HG03108 (cell line): Measurements from ENCODE around the gene GAS2L1.
"Not testable (repeated sequence)": the region's sequence is repeated elsewhere in the genome, so short reads cannot be mapped to it uniquely, and the experiment has no call there.

Source experiments
- ATAC-seq: cut with Tn5 transposase; IDR thresholded peaks from one replicate; pipeline ENCODE4 v1.9.1; 2021; ENCODE audit warnings: moderate library complexity; ENCODE audit not compliant: unreplicated experiment

Gene GAS2L1

GRCh38 chr22:29341056-29341848, 34.8 kb downstream of the GAS2L1 start:
- ATAC-seq, result no peak

DNA sequence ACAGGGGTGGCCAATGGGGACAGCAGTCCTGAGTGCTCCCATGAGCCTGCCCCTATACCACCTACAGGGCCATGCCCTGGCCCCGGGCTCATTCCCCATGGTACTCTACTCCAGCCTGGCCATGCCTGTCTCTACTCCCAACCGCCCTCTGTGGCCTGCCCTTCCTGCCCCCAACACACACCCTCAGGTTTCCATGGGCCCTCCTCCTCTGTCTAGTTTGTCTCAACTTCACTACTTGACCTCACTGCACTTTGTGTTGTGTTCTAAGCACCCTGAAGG, 35.3 kb downstream of the GAS2L1 start:
- no peak for ATAC-seq

DNA sequence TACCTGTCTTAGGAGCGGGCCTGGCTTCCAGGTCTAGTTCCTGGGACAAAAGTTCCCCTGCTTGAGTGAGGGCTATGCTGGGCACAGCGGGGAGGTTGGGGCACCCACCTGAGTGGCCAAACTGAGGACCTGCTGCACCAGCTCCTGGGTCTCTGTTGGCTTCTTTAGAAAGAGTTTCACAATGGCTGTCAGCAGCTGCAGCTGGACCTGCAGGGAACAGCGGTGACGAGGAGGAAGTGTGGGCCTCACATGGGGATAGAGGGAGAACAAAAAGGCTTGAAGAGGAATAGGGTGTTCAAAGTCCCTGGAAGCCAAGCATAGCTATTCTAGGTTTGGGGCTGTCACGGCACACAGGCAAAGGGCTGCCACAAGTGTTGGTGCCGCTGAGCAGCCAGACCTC, 35.7 kb downstream of the GAS2L1 start:
- no peak for ATAC-seq

GRCh38 chr22:29342577-29343312, 36.3 kb downstream of the GAS2L1 start:
- no peak for ATAC-seq

GRCh38 chr22:29343313-29343805, 36.9 kb downstream of the GAS2L1 start:
- no peak for ATAC-seq

DNA sequence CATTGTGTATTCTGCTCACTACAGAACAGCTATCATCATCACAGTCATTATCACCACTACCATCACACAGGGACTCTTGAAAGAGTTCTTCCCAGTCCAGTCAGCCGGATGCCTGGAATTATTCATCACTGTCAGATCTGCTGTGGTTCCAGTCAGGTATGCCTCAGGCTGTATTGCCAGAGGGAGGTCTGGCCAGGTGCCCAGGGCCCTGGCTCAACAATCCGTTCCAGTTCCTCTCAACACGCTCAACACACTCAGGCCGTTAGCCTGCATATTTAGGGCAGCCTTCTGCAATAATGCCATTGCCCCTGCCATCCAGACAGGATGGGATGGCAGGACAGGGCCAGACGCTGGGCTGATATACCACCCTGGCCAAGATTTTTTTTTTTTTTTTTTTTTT, 37.7 kb downstream of the GAS2L1 start:
- ATAC-seq, result no peak

DNA sequence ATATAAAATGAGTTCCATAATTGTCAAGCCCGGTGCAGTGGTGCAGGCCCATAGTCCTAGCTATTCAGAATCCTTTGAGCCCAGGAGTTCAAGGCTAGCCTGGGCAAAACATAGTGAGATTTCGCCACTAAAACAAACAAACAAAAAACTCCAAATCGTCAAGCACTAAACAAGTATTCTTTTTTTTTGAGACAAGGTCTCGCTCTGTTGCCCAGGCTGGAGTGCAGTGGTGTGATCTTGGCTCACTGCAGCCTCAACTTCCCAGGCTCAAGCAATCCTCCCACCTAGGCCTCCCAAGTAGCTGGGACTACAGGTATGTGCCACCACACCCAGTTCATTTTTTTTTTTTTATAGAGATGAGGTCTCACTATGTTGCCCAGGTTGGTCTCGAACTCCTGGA, 38.4 kb downstream of the GAS2L1 start:
- not testable (repeated sequence) for ATAC-seq

- no peak for ATAC-seq
Measured at GRCh38 chr22:29345932-29346331, 39.5 kb downstream of the GAS2L1 start.

DNA sequence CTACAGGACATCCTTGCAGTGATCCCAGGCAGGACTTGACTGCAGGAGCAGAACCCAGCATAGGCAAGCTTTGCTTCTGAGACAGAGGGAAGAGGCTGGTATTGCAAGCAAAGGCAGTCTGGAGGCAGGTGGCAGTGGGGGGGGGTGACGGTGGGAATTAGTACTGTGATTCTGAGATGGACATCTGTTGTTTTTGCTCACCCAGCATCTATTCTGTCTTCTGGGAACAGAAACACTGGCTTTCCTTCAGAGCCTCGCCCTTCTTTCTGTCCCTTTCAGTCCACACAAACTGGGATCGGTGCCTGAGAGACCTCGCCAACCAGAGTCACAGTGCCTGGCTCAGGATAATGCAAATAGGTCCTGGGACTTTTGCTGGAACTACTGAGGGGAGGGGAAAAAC, 40.2 kb downstream of the GAS2L1 start:
- ATAC-seq, result no peak

DNA sequence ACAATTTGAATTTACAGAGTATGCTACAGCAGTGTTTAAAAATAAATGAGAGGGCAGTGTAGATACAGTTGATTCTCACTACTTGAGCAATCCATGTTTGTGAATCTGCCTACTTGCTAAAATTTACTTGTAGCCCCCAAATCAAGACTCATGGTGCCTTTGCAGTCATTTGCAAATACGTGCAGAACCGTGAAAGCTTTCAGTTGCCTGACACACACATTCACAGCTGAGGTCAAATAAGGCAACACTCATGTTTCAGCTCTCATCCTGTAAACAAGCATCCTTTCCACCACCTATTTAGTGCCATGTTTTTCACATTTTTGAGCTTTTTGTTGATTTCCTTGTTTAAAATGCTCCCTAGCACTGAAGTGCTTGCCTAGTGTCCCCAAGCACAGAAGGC, 41.6 kb downstream of the GAS2L1 start:
- ATAC-seq, result no peak

- no peak for ATAC-seq
Measured at GRCh38 chr22:29348956-29349355, 42.5 kb downstream of the GAS2L1 start.

GRCh38 chr22:29351042-29351441, 44.6 kb downstream of the GAS2L1 start:
- no peak for ATAC-seq

GRCh38 chr22:29351891-29352290, 45.4 kb downstream of the GAS2L1 start:
- ATAC-seq, result no peak

- no peak for ATAC-seq
Measured at GRCh38 chr22:29352778-29353177, 46.3 kb downstream of the GAS2L1 start.

DNA sequence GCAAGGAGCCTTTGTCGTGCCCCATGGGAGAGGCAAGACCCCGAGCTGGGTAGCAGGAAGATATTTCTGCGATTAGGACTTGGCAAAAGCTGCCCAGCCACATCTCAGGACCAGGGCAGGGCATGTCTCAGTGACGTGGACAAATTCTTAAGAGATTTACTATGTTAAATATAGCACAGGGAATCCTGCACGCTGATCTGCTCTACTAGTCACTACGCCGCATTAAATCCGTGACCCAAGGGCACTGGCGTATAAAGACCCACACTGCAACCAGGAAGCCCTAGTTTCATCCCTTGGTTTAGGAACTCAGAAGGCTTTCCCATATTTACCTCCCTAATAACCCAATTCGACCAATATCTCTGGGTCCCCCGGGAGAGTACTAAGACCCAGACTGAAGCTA, 46.8 kb downstream of the GAS2L1 start:
- ATAC-seq, result no peak

DNA sequence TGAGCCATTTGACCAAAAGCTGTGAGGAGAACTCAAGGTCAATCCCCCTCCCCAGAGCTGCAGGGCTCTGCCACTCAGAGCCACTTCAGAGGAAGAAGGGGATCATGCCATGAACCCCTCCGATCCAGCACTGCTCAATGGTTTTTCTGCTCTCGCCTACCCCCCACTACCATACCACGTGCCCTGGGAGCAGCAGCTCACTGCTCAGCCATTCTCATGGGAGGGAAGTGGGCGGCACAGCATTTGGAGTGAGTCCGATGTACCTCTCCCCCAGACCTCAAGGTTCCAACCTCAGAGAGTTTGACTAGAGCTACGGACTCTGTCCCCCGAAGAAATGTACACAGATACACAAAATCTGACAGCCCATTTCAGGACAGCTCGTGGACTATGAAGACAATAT, 47.4 kb downstream of the GAS2L1 start:
- no peak for ATAC-seq

GRCh38 chr22:29357193-29357890, 50.9 kb downstream of the GAS2L1 start:
- not testable (repeated sequence) for ATAC-seq

DNA sequence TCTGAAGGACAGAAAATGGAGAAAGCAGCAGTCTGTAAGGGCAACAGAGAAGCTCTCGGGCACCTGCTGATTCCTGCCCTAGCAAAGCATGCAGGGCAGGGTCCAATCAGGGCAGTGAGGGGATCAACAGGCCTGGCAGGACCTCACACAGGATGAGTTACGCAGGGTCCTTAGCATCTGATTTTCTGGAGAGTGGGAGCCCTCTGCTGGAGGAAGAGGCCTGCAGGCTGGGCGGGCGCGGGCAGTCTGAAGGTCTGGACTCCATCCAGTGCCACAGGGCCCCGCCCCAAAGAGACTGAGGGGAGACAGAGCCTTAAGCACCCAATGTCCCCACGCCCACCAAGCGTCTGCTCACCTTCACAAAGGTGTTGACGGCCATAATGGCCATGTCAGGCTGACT, 53.0 kb downstream of the GAS2L1 start:
- ATAC-seq, result no peak
